Right lobe of liver (tissue), 6 donors: ENCODE measurements around the gene NOD1. TPM values are rescaled to one million over a fixed set of nuclear protein-coding genes. Genes with fewer than 3 reads are reported as not detected.

ENCODE experiments used
- ATAC-seq, 4 donors: fragments of 200-7000 bp; cut with Tn5 transposase; one replicate each; pipeline ENCODE4 v1.9.1; 2020; ENCODE audit warnings: mild to moderate bottlenecking in 4 of 4, moderate library complexity in 4 of 4
- DNase-seq, 3 donors: peaks; one replicate each; pipeline ENCODE4 v3.0.0-alpha.2; 2020
- H3K27ac ChIP-seq, 3 donors: fragments of 200-600 bp; one replicate each; pipeline ENCODE4 v1.8.0; 2022
- H3K27me3 ChIP-seq, 2 donors: fragments of 200-600 bp; one replicate each; pipeline ENCODE4 v1.8.0; 2022
- H3K36me3 ChIP-seq, 4 donors: fragments of 200-600 bp; sonication (generic) in 1 of 4; one replicate each; pipeline versions ENCODE4 v1.5.1 to v1.8.0; 2017 to 2022; ENCODE audit warnings: control low read depth in 1 of 4
- H3K4me1 ChIP-seq, 4 donors: fragments of 200-600 bp; sonication (generic) in 1 of 4; one replicate each; pipeline versions ENCODE4 v1.5.1 to v1.8.0; 2017 to 2022; ENCODE audit warnings: control low read depth in 1 of 4
- H3K4me3 ChIP-seq, 3 donors: fragments of 200-600 bp; one replicate each; pipeline ENCODE4 v1.8.0; 2022
- H3K9me3 ChIP-seq, 4 donors: fragments of 200-600 bp; sonication (generic) in 1 of 4; one replicate each; pipeline versions ENCODE4 v1.5.1 to v1.8.0; 2017 to 2022; ENCODE audit warnings: control low read depth in 1 of 4
- CTCF ChIP-seq, 4 donors: fragments of 200-600 bp in 3 of 4; fragments of 450-650 bp in 1 of 4; IDR thresholded peaks; one replicate each; pipeline versions ENCODE4 v1.5.1 to v1.8.0; 2016 to 2022; ENCODE audit warnings: antibody characterized with exemption in 4 of 4, mild to moderate bottlenecking in 2 of 4
- POLR2A ChIP-seq: fragments of 450-650 bp; IDR thresholded peaks from one replicate; pipeline ENCODE4 v1.6.1; 2017; ENCODE audit warnings: antibody characterized with exemption, mild to moderate bottlenecking
- WGBS: methylation state at CpG from one replicate; pipeline ENCODE4 v1.1.6; 2018; ENCODE audit warnings: low coverage, low lambda C conversion rate; ENCODE audit not compliant: insufficient coverage; ENCODE audit errors: missing lambda C conversion rate; 5-methylcytosine and 5-hydroxymethylcytosine counted together
- intact Hi-C, 2 donors: fragments of 100-400 bp; cut with DNase I; formaldehyde crosslinking; loops; one replicate each; pipeline versions ENCODE4 v1.11.2 to v1.14.1; 2022
- total RNA-seq, 6 experiments: library from RNA; depleted of rRNA in 2 of 6; stranded (reverse); fragments of >200 nt in 2 of 6; fragmentation: NEBNext Ultra II Directional in 3 of 6; extraction: Animal tissue kit (Norgen Biotek cat#: 25700) in 3 of 6; gene quantifications; one replicate each; pipeline versions ENCODE4 v1.1.0 to v1.2.4, GENCODE V29; 2016 to 2023
- donor health status: DM: no; HTN: yes; CAD: no.
- donor health status: DM: no; HTN: no; CAD: no.
- donor health status: DM: no; HTN: no; CAD: no.
- donor health status: DM: no; HTN: yes; CAD: no.
- donor health status: DM: no; HTN: yes; CAD: no.

The NOD1 gene
- total RNA-seq, 6 experiments from 2014 or later, result 1.7 to 5.3 (median 2.7) TPM

GRCh38 chr7:30403477-30403876 is 75.1 kb downstream of the NOD1 start:
- DNase-seq (peak in 1 of 3 donors; percentile 75), ATAC-seq (peak in 3 of 4 donors; percentile 50 to 92 (median 57))
- Histone ChIP-seq H3K27ac (no peak overlapping the region), H3K27me3 (no peaks in the 10 kb centered on the region), H3K9me3 (no peaks in the 10 kb centered on the region), H3K4me3 (no peak overlapping the region), H3K36me3 (no peaks in the 10 kb centered on the region), H3K4me1 (peaks cover 0 to 5% (median 2%) of the 10 kb centered on the region in 4 donors)
- intact Hi-C loops, result no loop called here
- TF ChIP-seq POLR2A (no peak), CTCF (IDR thresholded peaks at IDR 0.05) (no peak)
- WGBS, result 26% methylated on average over 3 of the region's 3 CpGs

- WGBS, result 79% methylated on average over 6 of the region's 7 CpGs
- no peaks in the 10 kb centered on the region for H3K9me3 ChIP-seq
- no peaks in the 10 kb centered on the region for H3K27me3 ChIP-seq
- H3K36me3 ChIP-seq, result no peaks in the 10 kb centered on the region
- H3K27ac ChIP-seq, result no peak overlapping the region
- ATAC-seq (no peak), DNase-seq (no peak)
- TF ChIP-seq CTCF (IDR thresholded peaks at IDR 0.05) (no peak), POLR2A (no peak)
- no peak overlapping the region for H3K4me3 ChIP-seq
- intact Hi-C loops, result no loop called here
- no peaks in the 10 kb centered on the region for H3K4me1 ChIP-seq
Observed at GRCh38 chr7:30396389-30396788, 82.2 kb downstream of the NOD1 start.

GRCh38 chr7:30395676-30396075 is 82.9 kb downstream of the NOD1 start:
- intact Hi-C loops, result no loop called here
- no peak overlapping the region for H3K4me3 ChIP-seq
- ATAC-seq (no peak), DNase-seq (no peak)
- no peaks in the 10 kb centered on the region for H3K27me3 ChIP-seq
- H3K27ac ChIP-seq, result no peak overlapping the region
- no peaks in the 10 kb centered on the region for H3K9me3 ChIP-seq
- H3K4me1 ChIP-seq, result no peaks in the 10 kb centered on the region
- TF ChIP-seq CTCF (IDR thresholded peaks at IDR 0.05), result no peak
- no peak for TF ChIP-seq POLR2A
- no peaks in the 10 kb centered on the region for H3K36me3 ChIP-seq
- 91% methylated on average over 4 of the region's 4 CpGs for WGBS

- intact Hi-C loops, result no loop called here
- 98% methylated on average over 6 of the region's 6 CpGs for WGBS
Observed at GRCh38 chr7:30391806-30392205, 86.8 kb downstream of the NOD1 start.

More at GRCh38 chr7:30391806-30392205, 86.8 kb downstream of the NOD1 start:
- Histone ChIP-seq H3K9me3 (no peaks in the 10 kb centered on the region), H3K36me3 (no peaks in the 10 kb centered on the region), H3K27ac (no peak overlapping the region), H3K4me3 (no peak overlapping the region), H3K4me1 (peaks cover 0 to 3% (median 0%) of the 10 kb centered on the region in 4 donors), H3K27me3 (no peaks in the 10 kb centered on the region)
- TF ChIP-seq POLR2A, result no peak
- TF ChIP-seq CTCF (IDR thresholded peaks at IDR 0.05), result no peak
- ATAC-seq, result no peak
- no peak for DNase-seq
